Right atrium auricular region (tissue), 2 donors: ENCODE measurements around the gene KIF1B. TPM values are rescaled to one million over a fixed set of nuclear protein-coding genes. Genes with fewer than 3 reads are reported as not detected.

Experiments used
- DNase-seq: peaks from one replicate; pipeline ENCODE4 v3.0.0-alpha.2; 2019; ENCODE audit warnings: low spot score
- H3K27ac ChIP-seq, 2 donors: fragments of 200-600 bp; sonication (generic); 1 replicate in 1 of 2; 2 replicates in 1 of 2; pipeline ENCODE4 v1.5.1; 2016 to 2019
- H3K27me3 ChIP-seq, 2 donors: fragments of 200-600 bp; sonication (generic); one replicate each; pipeline versions ENCODE4 v1.5.1 to v1.6.0; 2017 to 2019
- H3K36me3 ChIP-seq: fragments of 200-600 bp; sonication (generic); one replicate; pipeline ENCODE4 v1.5.1; 2016
- H3K4me1 ChIP-seq, 2 donors: fragments of 200-600 bp; sonication (generic); one replicate each; pipeline versions ENCODE4 v1.5.1 to v1.6.0; 2017 to 2019
- H3K4me3 ChIP-seq, 2 donors: fragments of 200-600 bp; sonication (generic); 1 replicate in 1 of 2; 2 replicates in 1 of 2; pipeline ENCODE4 v1.5.1; 2017 to 2019; ENCODE audit warnings: mild to moderate bottlenecking in 1 of 2, moderate library complexity in 1 of 2
- H3K9me3 ChIP-seq, 2 donors: fragments of 200-600 bp; sonication (generic); one replicate each; pipeline ENCODE4 v1.5.1; 2019
- total RNA-seq, 2 donors: library from RNA; depleted of rRNA; stranded (reverse); fragments of >200 nt; gene quantifications; one replicate each; pipeline ENCODE4 v1.1.0, GENCODE V29; 2016
- TF ChIP-seq, protein P1 (sequence below), 2 donors: fragments of 200-600 bp; sonication (generic); IDR thresholded peaks; one replicate each; pipeline ENCODE4 v1.5.1; 2019; ENCODE audit warnings: antibody characterized with exemption in 2 of 2

The KIF1B gene
- total RNA-seq, 2 donors from 2014 or later = 55.7 to 63.9 TPM

DNA sequence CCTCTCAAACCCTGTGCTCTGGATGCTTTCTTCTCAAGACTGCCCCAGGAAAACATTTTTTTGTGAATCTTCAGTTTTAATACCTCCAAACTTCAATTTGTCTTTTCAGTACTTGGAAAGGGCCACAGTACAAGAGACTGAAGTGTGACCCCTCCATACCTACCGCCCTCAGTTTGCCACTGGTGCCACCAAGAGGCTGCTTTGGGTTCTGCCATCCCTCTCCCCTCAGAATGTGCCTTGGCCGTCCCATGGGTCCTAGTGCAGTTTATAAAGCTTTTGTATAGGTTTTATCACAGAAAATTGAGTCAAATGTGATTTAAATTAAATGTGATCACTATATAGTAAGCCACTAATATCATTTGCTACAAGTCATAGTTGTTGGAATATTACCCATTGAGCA is 127.7 kb downstream of the KIF1B start:
- Histone ChIP-seq H3K36me3 (peaks cover 50% of the 10 kb centered on the region), H3K27ac (no peak overlapping the region), H3K27me3 (no peaks in the 10 kb centered on the region), H3K4me3 (no peak overlapping the region), H3K4me1 (peaks cover 0 to 12% of the 10 kb centered on the region in 2 donors), H3K9me3 (no peaks in the 10 kb centered on the region)
- no peak for DNase-seq
- TF ChIP-seq, protein P1, sequence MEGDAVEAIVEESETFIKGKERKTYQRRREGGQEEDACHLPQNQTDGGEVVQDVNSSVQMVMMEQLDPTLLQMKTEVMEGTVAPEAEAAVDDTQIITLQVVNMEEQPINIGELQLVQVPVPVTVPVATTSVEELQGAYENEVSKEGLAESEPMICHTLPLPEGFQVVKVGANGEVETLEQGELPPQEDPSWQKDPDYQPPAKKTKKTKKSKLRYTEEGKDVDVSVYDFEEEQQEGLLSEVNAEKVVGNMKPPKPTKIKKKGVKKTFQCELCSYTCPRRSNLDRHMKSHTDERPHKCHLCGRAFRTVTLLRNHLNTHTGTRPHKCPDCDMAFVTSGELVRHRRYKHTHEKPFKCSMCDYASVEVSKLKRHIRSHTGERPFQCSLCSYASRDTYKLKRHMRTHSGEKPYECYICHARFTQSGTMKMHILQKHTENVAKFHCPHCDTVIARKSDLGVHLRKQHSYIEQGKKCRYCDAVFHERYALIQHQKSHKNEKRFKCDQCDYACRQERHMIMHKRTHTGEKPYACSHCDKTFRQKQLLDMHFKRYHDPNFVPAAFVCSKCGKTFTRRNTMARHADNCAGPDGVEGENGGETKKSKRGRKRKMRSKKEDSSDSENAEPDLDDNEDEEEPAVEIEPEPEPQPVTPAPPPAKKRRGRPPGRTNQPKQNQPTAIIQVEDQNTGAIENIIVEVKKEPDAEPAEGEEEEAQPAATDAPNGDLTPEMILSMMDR (IDR thresholded peaks at IDR 0.05) = peak; percentile 53 to 82

DNA sequence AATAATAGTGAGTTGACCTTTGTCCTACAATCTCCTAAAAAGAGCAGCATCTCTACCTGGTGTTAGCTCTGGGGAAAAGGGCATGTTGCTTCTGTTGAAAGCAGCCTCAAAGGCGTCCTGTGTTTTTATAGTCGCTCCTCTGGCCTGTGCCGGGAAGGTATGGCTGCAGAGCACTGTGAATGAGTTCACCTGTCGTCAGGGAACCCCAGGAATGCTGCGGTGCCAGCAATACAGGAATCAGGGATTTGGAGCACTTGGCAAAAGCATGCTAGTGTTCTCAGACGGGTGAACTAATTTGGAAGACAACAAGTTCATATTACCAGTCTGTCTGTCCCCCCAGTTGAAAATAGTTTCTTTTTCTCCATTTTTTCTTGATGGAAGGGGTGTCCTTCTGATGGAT is 128.2 kb downstream of the KIF1B start:
- H3K9me3 ChIP-seq = no peaks in the 10 kb centered on the region
- no peak overlapping the region for H3K4me3 ChIP-seq
- H3K27ac ChIP-seq = no peak overlapping the region
- no peaks in the 10 kb centered on the region for H3K27me3 ChIP-seq
- H3K4me1 ChIP-seq = peaks cover 0 to 12% of the 10 kb centered on the region in 2 donors
- DNase-seq = no peak
- TF ChIP-seq, protein P1 (IDR thresholded peaks at IDR 0.05) = no peak
- peaks cover 55% of the 10 kb centered on the region for H3K36me3 ChIP-seq

DNA sequence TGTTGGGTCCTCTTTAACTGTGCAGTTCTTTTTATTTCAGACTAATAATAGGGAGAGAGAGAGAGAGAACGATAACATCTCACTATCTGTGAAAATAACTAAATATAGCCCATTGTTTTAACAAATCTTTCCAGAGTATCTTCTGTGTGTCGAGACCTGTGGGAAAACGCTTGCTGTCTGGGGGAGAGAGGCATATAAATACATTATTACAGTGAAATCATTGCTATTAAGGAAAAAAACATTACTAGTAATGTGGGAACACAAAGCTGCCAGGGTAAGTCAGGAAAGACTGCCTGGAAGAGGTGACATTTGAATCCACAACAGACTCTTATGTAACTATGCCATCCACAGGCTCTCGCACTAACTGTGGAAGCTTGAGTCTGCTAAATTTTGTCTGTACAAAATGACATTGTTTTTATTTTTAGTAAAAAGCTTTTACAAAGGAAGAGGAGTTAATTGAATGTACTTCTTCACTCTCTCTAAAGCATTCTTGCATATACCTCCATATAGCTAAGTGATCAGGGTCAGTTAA is 128.7 kb downstream of the KIF1B start:
- peaks cover 0 to 12% of the 10 kb centered on the region in 2 donors for H3K4me1 ChIP-seq
- H3K9me3 ChIP-seq = no peaks in the 10 kb centered on the region
- no peak for DNase-seq
- no peak overlapping the region for H3K4me3 ChIP-seq
- peaks cover 60% of the 10 kb centered on the region for H3K36me3 ChIP-seq
- peak overlapping the region in 1 of 2 donors; percentile 10 for H3K27ac ChIP-seq
- H3K27me3 ChIP-seq = no peaks in the 10 kb centered on the region
- TF ChIP-seq, protein P1 (IDR thresholded peaks at IDR 0.05) = no peak

- peaks cover 0 to 12% of the 10 kb centered on the region in 2 donors for H3K4me1 ChIP-seq
- H3K27me3 ChIP-seq = no peaks in the 10 kb centered on the region
- no peak overlapping the region for H3K4me3 ChIP-seq
- DNase-seq = peak; percentile 62
- peaks cover 60% of the 10 kb centered on the region for H3K36me3 ChIP-seq
- TF ChIP-seq, protein P1 (IDR thresholded peaks at IDR 0.05) = no peak
- peak overlapping the region in 1 of 2 donors; percentile 10 for H3K27ac ChIP-seq
- no peaks in the 10 kb centered on the region for H3K9me3 ChIP-seq
Observed at GRCh38 chr1:10339815-10340214, 129.4 kb downstream of the KIF1B start.

GRCh38 chr1:10340930-10341590 is 130.7 kb downstream of the KIF1B start:
- no peak overlapping the region for H3K27ac ChIP-seq
- H3K9me3 ChIP-seq = no peaks in the 10 kb centered on the region
- peaks cover 50% of the 10 kb centered on the region for H3K36me3 ChIP-seq
- no peaks in the 10 kb centered on the region for H3K27me3 ChIP-seq
- DNase-seq = no peak
- TF ChIP-seq, protein P1 (IDR thresholded peaks at IDR 0.05) = no peak
- H3K4me3 ChIP-seq = no peak overlapping the region
- H3K4me1 ChIP-seq = peaks cover 0 to 12% of the 10 kb centered on the region in 2 donors
